HEK293T (cell line): ENCODE measurements around the gene GMPPB.

ENCODE experiments used
- ARNT ChIP-seq: fragments of 450-650 bp; IDR thresholded peaks from 2 replicates; pipeline ENCODE4 v1.6.1; 2017; ENCODE audit warnings: mild to moderate bottlenecking
- BHLHE40 ChIP-seq: fragments of 450-650 bp; IDR thresholded peaks from 2 replicates; pipeline ENCODE4 v1.6.1; 2016; ENCODE audit warnings: mild to moderate bottlenecking, moderate library complexity, borderline replicate concordance
- CTBP1 ChIP-seq: fragments of 450-650 bp; IDR thresholded peaks from 2 replicates; pipeline ENCODE4 v1.6.1; 2016; ENCODE audit warnings: borderline replicate concordance
- ELF4 ChIP-seq: fragments of 450-650 bp; IDR thresholded peaks from 2 replicates; pipeline ENCODE4 v1.6.1; 2017; ENCODE audit warnings: antibody characterized with exemption
- FOXA1 ChIP-seq: fragments of 450-650 bp; IDR thresholded peaks from 2 replicates; pipeline ENCODE4 v1.6.1; 2016; ENCODE audit warnings: mild to moderate bottlenecking
- FOXK2 ChIP-seq: fragments of 450-650 bp; IDR thresholded peaks from 2 replicates; pipeline ENCODE4 v1.6.1; 2016; ENCODE audit warnings: mild to moderate bottlenecking
- FOXM1 ChIP-seq: fragments of 450-650 bp; IDR thresholded peaks from 2 replicates; pipeline ENCODE4 v1.6.1; 2017; ENCODE audit warnings: mild to moderate bottlenecking, borderline replicate concordance
- L3MBTL2 ChIP-seq: fragments of 450-650 bp; conservative IDR thresholded peaks from 2 replicates; pipeline ENCODE4 v1.6.1; 2016; ENCODE audit warnings: mild to moderate bottlenecking
- SP1 ChIP-seq: fragments of 450-650 bp; IDR thresholded peaks from 2 replicates; pipeline ENCODE4 v1.6.1; 2017
- SUZ12 ChIP-seq: fragments of 450-650 bp; IDR thresholded peaks from 2 replicates; pipeline ENCODE4 v1.6.1; 2016; ENCODE audit warnings: mild to moderate bottlenecking
- ZNF384 ChIP-seq: fragments of 450-650 bp; IDR thresholded peaks from 2 replicates; pipeline ENCODE4 v1.6.1; 2016

- TF ChIP-seq L3MBTL2, result no peak
- TF ChIP-seq FOXM1, result no peak
- no peak for TF ChIP-seq ZNF384
- TF ChIP-seq CTBP1, result no peak
- TF ChIP-seq BHLHE40, result no peak
- TF ChIP-seq FOXK2, result no peak
- no peak for TF ChIP-seq ELF4
- no peak for TF ChIP-seq SP1
- no peak for TF ChIP-seq SUZ12
- no peak for TF ChIP-seq FOXA1
- TF ChIP-seq ARNT, result no peak
Observed at GRCh38 chr3:49681232-49681522, 42.6 kb downstream of the GMPPB start.
